Uterus (tissue), 4 donors: ENCODE results near the gene KRTAP4-7. TPM values are rescaled to one million over a fixed set of nuclear protein-coding genes. Genes with fewer than 3 reads are reported as not detected.
"Not testable (repeated sequence)": the region's sequence is repeated elsewhere in the genome, so short reads cannot be mapped to it uniquely, and the experiment has no call there.

Experiments
- DNase-seq, 2 donors: peaks; one replicate each; pipeline ENCODE4 v3.0.0-alpha.2; 2019 to 2020
- H3K27ac ChIP-seq, 2 donors: fragments of 200-600 bp; sonication (generic); 1 replicate in 1 of 2; 2 replicates in 1 of 2; pipeline ENCODE4 v1.5.1; 2016 to 2018
- H3K27me3 ChIP-seq, 2 donors: fragments of 200-600 bp; sonication (generic); one replicate each; pipeline ENCODE4 v1.5.1; 2018 to 2019; ENCODE audit warnings: control low read depth in 1 of 2
- H3K36me3 ChIP-seq, 2 donors: fragments of 200-600 bp; sonication (generic); one replicate each; pipeline ENCODE4 v1.5.1; 2019; ENCODE audit warnings: control low read depth in 1 of 2
- H3K4me1 ChIP-seq, 2 donors: fragments of 200-600 bp; sonication (generic); one replicate each; pipeline ENCODE4 v1.5.1; 2018 to 2019; ENCODE audit warnings: control low read depth in 1 of 2
- H3K4me3 ChIP-seq, 2 donors: fragments of 200-600 bp; sonication (generic); 1 replicate in 1 of 2; 2 replicates in 1 of 2; pipeline ENCODE4 v1.5.1; 2018 to 2019; ENCODE audit warnings: mild to moderate bottlenecking in 1 of 2
- H3K9me3 ChIP-seq, 2 donors: fragments of 200-600 bp; sonication (generic); one replicate each; pipeline ENCODE4 v1.5.1; 2019; ENCODE audit warnings: control low read depth in 1 of 2
- CTCF ChIP-seq, 4 experiments: fragments of 200-600 bp in 2 of 4; fragments of 450-650 bp in 2 of 4; sonication (generic) in 2 of 4; IDR thresholded peaks; one replicate each; pipeline ENCODE4 v1.5.1; 2016 to 2019; ENCODE audit warnings: antibody characterized with exemption in 4 of 4, mild to moderate bottlenecking in 2 of 4, moderate library complexity in 1 of 4
- POLR2A ChIP-seq, 2 donors: fragments of 450-650 bp; IDR thresholded peaks; one replicate each; pipeline ENCODE4 v1.6.1; 2016; ENCODE audit warnings: antibody characterized with exemption in 2 of 2, mild to moderate bottlenecking in 1 of 2, moderate library complexity in 1 of 2
- intact Hi-C: fragments of 100-400 bp; cut with DNase I; formaldehyde crosslinking; loops from one replicate; pipeline ENCODE4 v1.15.1; 2023; ENCODE audit warnings: low total_unique reads
- total RNA-seq, 4 donors: library from RNA; depleted of rRNA in 3 of 4; stranded (reverse); fragments of >200 nt in 3 of 4; gene quantifications; one replicate each; pipeline versions ENCODE4 v1.1.0 to v1.2.4, GENCODE V29; 2014 to 2023
- donor health status: DM: yes; HTN: yes; CAD: no.

KRTAP4-7 gene
- total RNA-seq, 4 donors from 2014 or later, result not detected

GRCh38 chr17:41069031-41069430 lies 14.9 kb upstream of the KRTAP4-7 start:
- no peak overlapping the region for H3K4me3 ChIP-seq
- no peak for TF ChIP-seq POLR2A (IDR thresholded peaks at IDR 0.05)
- no peak for TF ChIP-seq CTCF (IDR thresholded peaks at IDR 0.05)
- intact Hi-C loops, result no loop called here
- no peaks in the 10 kb centered on the region for H3K27me3 ChIP-seq
- no peak overlapping the region for H3K27ac ChIP-seq
- DNase-seq, result no peak
- H3K9me3 ChIP-seq, result no peaks in the 10 kb centered on the region
- H3K36me3 ChIP-seq, result no peaks in the 10 kb centered on the region
- H3K4me1 ChIP-seq, result no peaks in the 10 kb centered on the region

- no peak for TF ChIP-seq POLR2A (IDR thresholded peaks at IDR 0.05)
Observed at GRCh38 chr17:41071606-41072360, 12.2 kb upstream of the KRTAP4-7 start.

GRCh38 chr17:41073676-41074075 lies 10.3 kb upstream of the KRTAP4-7 start:
- intact Hi-C loops, result no loop called here

More at GRCh38 chr17:41071606-41072360, 12.2 kb upstream of the KRTAP4-7 start:
- Histone ChIP-seq H3K4me1 (no peaks in the 10 kb centered on the region), H3K9me3 (no peaks in the 10 kb centered on the region), H3K27me3 (no peaks in the 10 kb centered on the region), H3K36me3 (no peaks in the 10 kb centered on the region), H3K27ac (no peak overlapping the region), H3K4me3 (no peak overlapping the region)
- intact Hi-C loops, result no loop called here
- DNase-seq, result no peak

GRCh38 chr17:41076788-41077187 lies 7.2 kb upstream of the KRTAP4-7 start:
- no peaks in the 10 kb centered on the region for H3K27me3 ChIP-seq
- no peak overlapping the region for H3K27ac ChIP-seq
- DNase-seq, result no peak
- no peak for TF ChIP-seq POLR2A (IDR thresholded peaks at IDR 0.05)
- no peak for TF ChIP-seq CTCF (IDR thresholded peaks at IDR 0.05)
- no peaks in the 10 kb centered on the region for H3K9me3 ChIP-seq
- no peak overlapping the region for H3K4me3 ChIP-seq
- no peaks in the 10 kb centered on the region for H3K4me1 ChIP-seq
- intact Hi-C loops, result no loop called here
- no peaks in the 10 kb centered on the region for H3K36me3 ChIP-seq

More at GRCh38 chr17:41073676-41074075, 10.3 kb upstream of the KRTAP4-7 start:
- Histone ChIP-seq H3K36me3 (no peaks in the 10 kb centered on the region), H3K27me3 (no peaks in the 10 kb centered on the region), H3K9me3 (no peaks in the 10 kb centered on the region), H3K4me3 (no peak overlapping the region), H3K27ac (no peak overlapping the region), H3K4me1 (no peaks in the 10 kb centered on the region)
- no peak for DNase-seq
- TF ChIP-seq CTCF (IDR thresholded peaks at IDR 0.05), result no peak
- TF ChIP-seq POLR2A (IDR thresholded peaks at IDR 0.05), result no peak

- TF ChIP-seq CTCF (IDR thresholded peaks at IDR 0.05) (no peak), POLR2A (IDR thresholded peaks at IDR 0.05) (no peak)
- Histone ChIP-seq H3K27ac (no peak overlapping the region), H3K36me3 (no peaks in the 10 kb centered on the region), H3K9me3 (no peaks in the 10 kb centered on the region), H3K4me3 (no peak overlapping the region), H3K27me3 (no peaks in the 10 kb centered on the region), H3K4me1 (no peaks in the 10 kb centered on the region)
- intact Hi-C loops, result no loop called here
- no peak for DNase-seq
Observed at GRCh38 chr17:41082626-41083025, 1.3 kb upstream of the KRTAP4-7 start.

- H3K27me3 ChIP-seq, H3K4me1 ChIP-seq, intact Hi-C loops, H3K36me3 ChIP-seq, H3K9me3 ChIP-seq, H3K27ac ChIP-seq, DNase-seq, H3K4me3 ChIP-seq: not testable (repeated sequence)
Observed at GRCh38 chr17:41083427-41083826, 523 bp upstream of the KRTAP4-7 start.

GRCh38 chr17:41088760-41089352 lies 4.9 kb downstream of the KRTAP4-7 start:
- H3K4me1 ChIP-seq, DNase-seq, intact Hi-C loops: not testable (repeated sequence)

More at GRCh38 chr17:41088760-41089352, 4.9 kb downstream of the KRTAP4-7 start:
- H3K4me3 ChIP-seq, H3K36me3 ChIP-seq, H3K9me3 ChIP-seq, H3K27me3 ChIP-seq, H3K27ac ChIP-seq: not testable (repeated sequence)
